ENCODE measurements around the gene TUBA3C. TPM values are rescaled to one million over a fixed set of nuclear protein-coding genes. Genes with fewer than 3 reads are reported as not detected.

Gene TUBA3C
- total RNA-seq, 1 experiment from 2014 or later = 186 TPM

Small RNA genes within 50 kb of the gene (small RNA-seq; reads per million reads assigned to genes)
- gene AL139327.4 = not detected

All from HT1080 (cell line).